ENCODE data around the gene PRDM16. TPM values are rescaled to one million over a fixed set of nuclear protein-coding genes. Genes with fewer than 3 reads are reported as not detected.

PRDM16 gene
- total RNA-seq, 4 donors from 2014 or later: 15.7 to 54.3 (median 27.6) TPM

- Histone ChIP-seq H3K4me3 (replicated peaks in 1 of 3) (peak overlapping the region in 1 of 3 donors; percentile 26), H3K9me3 (no peaks in the 10 kb centered on the region), H3K36me3 (no peaks in the 10 kb centered on the region), H3K27ac (peak overlapping the region; percentile 92 to 99 (median 99)), H3K27me3 (no peaks in the 10 kb centered on the region), H3K4me1 (peaks cover 61 to 70% of the 10 kb centered on the region in 2 donors)
- TF ChIP-seq POLR2A (IDR thresholded peaks at IDR 0.05) (peak; percentile 71 to 75), CTCF (IDR thresholded peaks at IDR 0.05) (no peak)
- DNase-seq: peak; percentile 91 to 95
- intact Hi-C loops (cut with DNase I): loop anchor here (5.0 kb wide), 2 partner anchors 58 to 168 kb away; no protein-coding TSS in a partner anchor
- WGBS, 2 donors: 29 to 32% methylated on average over 12 to 13 of the region's 13 CpGs
Measured at GRCh38 chr1:3074297-3074741, 5.3 kb downstream of the PRDM16 start.

- Histone ChIP-seq H3K9me3 (no peaks in the 10 kb centered on the region), H3K27ac (peak overlapping the region; percentile 92 to 99 (median 99)), H3K27me3 (no peaks in the 10 kb centered on the region), H3K36me3 (no peaks in the 10 kb centered on the region), H3K4me3 (replicated peaks in 1 of 3) (peak overlapping the region in 1 of 3 donors; percentile 26), H3K4me1 (peaks cover 65 to 75% of the 10 kb centered on the region in 2 donors)
- DNase-seq: peak; percentile 95
- TF ChIP-seq POLR2A (IDR thresholded peaks at IDR 0.05): no peak
- TF ChIP-seq CTCF (IDR thresholded peaks at IDR 0.05): no peak
- intact Hi-C loops (cut with DNase I): loop anchor here (5.0 kb wide), 2 partner anchors 58 to 168 kb away; no protein-coding TSS in a partner anchor
- WGBS, 2 donors: 30 to 37% methylated on average over 7 to 9 of the region's 12 CpGs
Measured at GRCh38 chr1:3074800-3075199, 5.8 kb downstream of the PRDM16 start.

GRCh38 chr1:3075666-3076362 lies 6.8 kb downstream of the PRDM16 start:
- peak overlapping the region; percentile 55 to 99 (median 92) for H3K27ac ChIP-seq
- 65 to 83% methylated on average over 27 to 32 of the region's 36 CpGs for WGBS, 2 donors
- peak; percentile 52 for DNase-seq
- H3K9me3 ChIP-seq: no peaks in the 10 kb centered on the region
- H3K4me1 ChIP-seq: peaks cover 71 to 76% of the 10 kb centered on the region in 2 donors
- H3K27me3 ChIP-seq: no peaks in the 10 kb centered on the region
- TF ChIP-seq POLR2A (IDR thresholded peaks at IDR 0.05) (no peak), CTCF (IDR thresholded peaks at IDR 0.05) (no peak)
- no peak overlapping the region for H3K4me3 ChIP-seq (replicated peaks in 1 of 3)
- intact Hi-C loops (cut with DNase I): no loop called here
- H3K36me3 ChIP-seq: no peaks in the 10 kb centered on the region

- no peak overlapping the region for H3K4me3 ChIP-seq (replicated peaks in 1 of 3)
- intact Hi-C loops (cut with DNase I): no loop called here
Measured at GRCh38 chr1:3076363-3076740, 7.3 kb downstream of the PRDM16 start.

More at GRCh38 chr1:3076363-3076740, 7.3 kb downstream of the PRDM16 start:
- Histone ChIP-seq H3K27me3 (no peaks in the 10 kb centered on the region), H3K4me1 (peaks cover 71 to 76% of the 10 kb centered on the region in 2 donors), H3K36me3 (no peaks in the 10 kb centered on the region), H3K9me3 (no peaks in the 10 kb centered on the region), H3K27ac (peak overlapping the region; percentile 36 to 92 (median 55))
- DNase-seq: peak; percentile 47 to 49
- TF ChIP-seq POLR2A (IDR thresholded peaks at IDR 0.05): no peak
- TF ChIP-seq CTCF (IDR thresholded peaks at IDR 0.05): no peak
- WGBS, 2 donors: 48 to 55% methylated on average over 9 of the region's 11 CpGs

All from thyroid gland (tissue), 4 donors.